B cell (primary cell): Measurements from ENCODE around the gene DENND2A.

Source experiments
- CTCF ChIP-seq: fragments of 200-600 bp; IDR thresholded peaks from one replicate; pipeline ENCODE4 v1.8.0; 2022; ENCODE audit warnings: antibody characterized with exemption, mild to moderate bottlenecking
- EZH2 ChIP-seq: IDR thresholded peaks from 2 replicates; pipeline ENCODE4 v1.6.1; 2012; ENCODE audit warnings: borderline replicate concordance, low read depth, mild to moderate bottlenecking, moderate library complexity, low read length; ENCODE audit not compliant: insufficient read depth, poor library complexity, severe bottlenecking

GRCh38 chr7:140671966-140672365 lies 31.4 kb upstream of the DENND2A start:
- TF ChIP-seq CTCF, result no peak
- no peak for TF ChIP-seq EZH2
